Endodermal cell (in vitro differentiated cells): ENCODE data around the gene CD52. TPM values are rescaled to one million over a fixed set of nuclear protein-coding genes. Genes with fewer than 3 reads are reported as not detected.

Experiments used
- DNase-seq: peaks from one replicate; pipeline ENCODE4 v3.0.0-alpha.2; 2017
- H3K27ac ChIP-seq: 2 replicates; pipeline ENCODE4 v1.5.1; 2013; ENCODE audit warnings: mild to moderate bottlenecking, low read depth, low read length, moderate library complexity
- H3K27me3 ChIP-seq: 2 replicates; pipeline ENCODE4 v1.6.1; 2013; ENCODE audit warnings: mild to moderate bottlenecking, low read length, moderate library complexity; ENCODE audit not compliant: insufficient read depth, control insufficient read depth, poor library complexity, severe bottlenecking
- H3K36me3 ChIP-seq: 2 replicates; pipeline ENCODE4 v1.7.0; 2013; ENCODE audit warnings: mild to moderate bottlenecking, low read length, moderate library complexity; ENCODE audit not compliant: control insufficient read depth, insufficient read depth
- H3K4me1 ChIP-seq: one replicate; pipeline ENCODE4 v1.7.0; 2013; ENCODE audit warnings: low read length; ENCODE audit not compliant: control insufficient read depth, insufficient read depth
- H3K4me3 ChIP-seq: 2 replicates; pipeline ENCODE4 v1.5.1; 2013; ENCODE audit warnings: mild to moderate bottlenecking, low read length, moderate library complexity
- H3K9ac ChIP-seq: 2 replicates; pipeline ENCODE4 v1.6.1; 2013; ENCODE audit warnings: mild to moderate bottlenecking, low read length, moderate library complexity; ENCODE audit not compliant: poor library complexity, severe bottlenecking; ENCODE audit errors: extremely low read depth
- H3K9me3 ChIP-seq: 2 replicates; pipeline ENCODE4 v1.6.1; 2013; ENCODE audit warnings: mild to moderate bottlenecking, low read length, moderate library complexity; ENCODE audit not compliant: control insufficient read depth
- H3K27ac Mint-ChIP-seq: 2 replicates; pipeline ENCODE4 v1.8.0; 2020; ENCODE audit warnings: mixed read lengths
- H3K27me3 Mint-ChIP-seq: 2 replicates; pipeline ENCODE4 v1.8.0; 2021; ENCODE audit warnings: mild to moderate bottlenecking, mixed read lengths; ENCODE audit not compliant: insufficient read depth
- H3K36me3 Mint-ChIP-seq: 2 replicates; pipeline ENCODE4 v1.8.0; 2020; ENCODE audit warnings: low read depth, mixed read lengths
- H3K4me1 Mint-ChIP-seq: 2 replicates; pipeline ENCODE4 v1.8.0; 2020; ENCODE audit warnings: mixed read lengths
- H3K4me3 Mint-ChIP-seq: 2 replicates; pipeline ENCODE4 v1.8.0; 2020; ENCODE audit warnings: mild to moderate bottlenecking, moderate library complexity, mixed read lengths
- H3K9me3 Mint-ChIP-seq: 2 replicates; pipeline ENCODE4 v1.8.0; 2020; ENCODE audit warnings: mild to moderate bottlenecking, mixed read lengths
- CTCF ChIP-seq: fragments of 200-600 bp; sonication (generic); conservative IDR thresholded peaks from 2 replicates; pipeline ENCODE4 v1.5.0; 2021; ENCODE audit warnings: antibody characterized with exemption, mild to moderate bottlenecking
- WGBS, 2 experiments: methylation state at CpG; one replicate each; pipeline versions ENCODE4 v1.1.5 to v1.1.7; 2013; ENCODE audit warnings: missing lambda C conversion rate in 2 of 2, mixed read lengths in 1 of 2; ENCODE audit not compliant: insufficient coverage in 1 of 2, insufficient read length in 1 of 2; 5-methylcytosine and 5-hydroxymethylcytosine counted together
- total RNA-seq, 2 donors: library from RNA; stranded (reverse); fragmentation: NEBNext Ultra II Directional in 1 of 2; extraction: Animal tissue kit (Norgen Biotek cat#: 25700) in 1 of 2; gene quantifications; 2 replicates in 1 of 2; 3 replicates in 1 of 2; pipeline ENCODE4 v1.2.1, GENCODE V29; 2021

Gene CD52
- total RNA-seq, 2 donors from 2014 or later: 3.7 to 4.4 TPM

GRCh38 chr1:26350701-26351589 lies 33.2 kb downstream of the CD52 start:
- no peaks in the 10 kb centered on the region for H3K9me3 Mint-ChIP-seq
- H3K27me3 Mint-ChIP-seq: no peaks in the 10 kb centered on the region
- Histone ChIP-seq H3K9ac (peak overlapping the region; percentile 63), H3K9me3 (no peaks in the 10 kb centered on the region), H3K27ac (peak overlapping the region; percentile 89), H3K27me3 (no peaks in the 10 kb centered on the region), H3K4me1 (peaks cover 14% of the 10 kb centered on the region), H3K4me3 (peak overlapping the region; percentile 59), H3K36me3 (no peaks in the 10 kb centered on the region)
- H3K27ac Mint-ChIP-seq: peak overlapping the region; percentile 90
- 75 to 83% methylated on average over 3 to 9 of the region's 9 CpGs for WGBS, 2 experiments
- peak; percentile 83 for DNase-seq
- H3K4me1 Mint-ChIP-seq: peaks cover 25% of the 10 kb centered on the region
- TF ChIP-seq CTCF: no peak
- peak overlapping the region; percentile 30 for H3K4me3 Mint-ChIP-seq
- H3K36me3 Mint-ChIP-seq: no peaks in the 10 kb centered on the region

- H3K36me3 Mint-ChIP-seq: no peaks in the 10 kb centered on the region
- H3K27me3 Mint-ChIP-seq: no peaks in the 10 kb centered on the region
- WGBS, 2 experiments: 80 to 84% methylated on average over 8 to 12 of the region's 12 CpGs
- DNase-seq: no peak
- Histone ChIP-seq H3K27ac (peak overlapping the region; percentile 89), H3K27me3 (no peaks in the 10 kb centered on the region), H3K9ac (peak overlapping the region; percentile 63), H3K9me3 (no peaks in the 10 kb centered on the region), H3K4me1 (peaks cover 14% of the 10 kb centered on the region), H3K4me3 (no peak overlapping the region), H3K36me3 (no peaks in the 10 kb centered on the region)
- peak overlapping the region; percentile 90 for H3K27ac Mint-ChIP-seq
- H3K4me1 Mint-ChIP-seq: peaks cover 25% of the 10 kb centered on the region
- no peak for TF ChIP-seq CTCF
- no peaks in the 10 kb centered on the region for H3K9me3 Mint-ChIP-seq
- no peak overlapping the region for H3K4me3 Mint-ChIP-seq
Measured at GRCh38 chr1:26351590-26352337, 34.0 kb downstream of the CD52 start.

GRCh38 chr1:26352338-26352679 lies 34.6 kb downstream of the CD52 start:
- no peak overlapping the region for H3K4me3 ChIP-seq
- no peak for TF ChIP-seq CTCF
- H3K27ac ChIP-seq: no peak overlapping the region
- DNase-seq: no peak
- no peaks in the 10 kb centered on the region for H3K27me3 ChIP-seq
- H3K36me3 ChIP-seq: no peaks in the 10 kb centered on the region
- 85 to 88% methylated on average over 5 of the region's 5 CpGs for WGBS, 2 experiments
- H3K4me1 ChIP-seq: peaks cover 14% of the 10 kb centered on the region
- H3K27me3 Mint-ChIP-seq: peaks cover under 1% of the 10 kb centered on the region
- peak overlapping the region; percentile 69 for H3K27ac Mint-ChIP-seq
- no peaks in the 10 kb centered on the region for H3K9me3 ChIP-seq
- no peak overlapping the region for H3K4me3 Mint-ChIP-seq
- no peaks in the 10 kb centered on the region for H3K9me3 Mint-ChIP-seq
- H3K36me3 Mint-ChIP-seq: no peaks in the 10 kb centered on the region
- H3K9ac ChIP-seq: no peak overlapping the region
- peaks cover 28% of the 10 kb centered on the region for H3K4me1 Mint-ChIP-seq
